ENCODE measurements around the gene SYT14.

GRCh38 chr1:210053126-210053525 lies 115.1 kb downstream of the SYT14 start:
- no peak for TF ChIP-seq CTCF (IDR thresholded peaks at IDR 0.05)
- no peak for TF ChIP-seq EZH2phosphoT487 (IDR thresholded peaks at IDR 0.05)
- TF ChIP-seq EZH2 (IDR thresholded peaks at IDR 0.05): no peak

Data from neural progenitor cell (in vitro differentiated cells).